ENCODE measurements around the gene DNAH10. TPM values are rescaled to one million over a fixed set of nuclear protein-coding genes. Genes with fewer than 3 reads are reported as not detected.

The DNAH10 gene
- total and polyA plus RNA-seq, 2 of the 4 experiments (the other 2 are of a cell fraction) = 0.18 to 0.22 TPM

- H3K9ac ChIP-seq (ENCODE audit: low read depth, low read length) = no peak overlapping the region
- in situ Hi-C loops (cut with MboI; ENCODE audit: low sequenced_read_pairs) = no loop called here
- H2AFZ ChIP-seq (replicated peaks; ENCODE audit: low read length, poor library complexity) = no peak overlapping the region
- H4K20me1 ChIP-seq (ENCODE audit: insufficient read depth, low read length) = no peaks in the 10 kb centered on the region
- no peaks in the 10 kb centered on the region; the same call in 1 of the 2 replicates for H3K9me3 ChIP-seq (ENCODE audit: control insufficient read depth, insufficient read depth, low read length)
- intact Hi-C loops (cut with micrococcal nuclease) = no loop called here
- H3K27me3 ChIP-seq (ENCODE audit: control insufficient read depth, insufficient read depth, low read length) = no peaks in the 10 kb centered on the region
- peaks cover 6% of the 10 kb centered on the region for H3K4me1 ChIP-seq (ENCODE audit: control insufficient read depth, insufficient read depth, low read length)
- no peak overlapping the region for H2BK15ac ChIP-seq (ENCODE audit: low read depth, low read length)
- peaks cover 0 to 6% of the 10 kb centered on the region in 2 experiments; a peak in 1 of 4 replicates for H3K79me1 ChIP-seq (ENCODE audit: low read depth in 1 of 2, low read length in 2 of 2)
- H2BK20ac ChIP-seq (ENCODE audit: low read depth, low read length) = no peak overlapping the region
- POLR2A ChIA-PET (ENCODE audit: unreplicated experiment) = no interaction called here
- ATAC-seq (ENCODE audit: low read depth) (no peak; the same call in 1 of the 2 replicates), DNase-seq (peak; percentile 28)
- H2BK120ac ChIP-seq (ENCODE audit: low read depth, low read length) = no peak overlapping the region
- no peak for TF ChIP-seq MXI1 (IDR thresholded peaks at IDR 0.05; ENCODE audit: borderline replicate concordance, low read depth, low read length)
- TF ChIP-seq, protein P1, sequence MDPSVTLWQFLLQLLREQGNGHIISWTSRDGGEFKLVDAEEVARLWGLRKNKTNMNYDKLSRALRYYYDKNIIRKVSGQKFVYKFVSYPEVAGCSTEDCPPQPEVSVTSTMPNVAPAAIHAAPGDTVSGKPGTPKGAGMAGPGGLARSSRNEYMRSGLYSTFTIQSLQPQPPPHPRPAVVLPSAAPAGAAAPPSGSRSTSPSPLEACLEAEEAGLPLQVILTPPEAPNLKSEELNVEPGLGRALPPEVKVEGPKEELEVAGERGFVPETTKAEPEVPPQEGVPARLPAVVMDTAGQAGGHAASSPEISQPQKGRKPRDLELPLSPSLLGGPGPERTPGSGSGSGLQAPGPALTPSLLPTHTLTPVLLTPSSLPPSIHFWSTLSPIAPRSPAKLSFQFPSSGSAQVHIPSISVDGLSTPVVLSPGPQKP (IDR thresholded peaks at IDR 0.05; ENCODE audit: borderline replicate concordance, low read depth, low read length) = no peak
- no peak for TF ChIP-seq POLR2A (IDR thresholded peaks at IDR 0.05; ENCODE audit: low read depth, low read length)
- TF ChIP-seq RAD21 (IDR thresholded peaks at IDR 0.05; ENCODE audit: low read length) = no peak
- 0 out of 2 replicates have a peak, but pooled peaks have one; percentile 11 for TF ChIP-seq CEBPB (IDR thresholded peaks at IDR 0.05; ENCODE audit: low read depth, low read length)
- no peak for TF ChIP-seq RFX5 (IDR thresholded peaks at IDR 0.05; ENCODE audit: low read depth, low read length)
- TF ChIP-seq BHLHE40 (IDR thresholded peaks at IDR 0.05; ENCODE audit: low read depth, low read length) = no peak
- no peak for TF ChIP-seq FOS (IDR thresholded peaks at IDR 0.05; ENCODE audit: low read depth, low read length)
- no peak overlapping the region for H3K27ac ChIP-seq (ENCODE audit: insufficient read depth, low read length)
- CTCF ChIA-PET = no interaction called here
- H3K18ac ChIP-seq (ENCODE audit: low read depth, low read length) = no peak overlapping the region
- no peak overlapping the region for H4K5ac ChIP-seq (ENCODE audit: low read depth, low read length)
- BruUV-seq (replicated peaks) = no TSS peak
- no peak overlapping the region for H2AK5ac ChIP-seq (ENCODE audit: low read depth, low read length)
- no peak overlapping the region for H2AK9ac ChIP-seq (replicated peaks; ENCODE audit: low read depth, low read length, poor library complexity)
- peaks cover 6% of the 10 kb centered on the region; the same call in 1 of the 2 replicates for H3K9me1 ChIP-seq (ENCODE audit: insufficient read depth, low read length)
- H4K91ac ChIP-seq (ENCODE audit: insufficient read depth, low read depth, low read length) = no peak overlapping the region
- no peak overlapping the region for H3K4me2 ChIP-seq (ENCODE audit: low read depth, low read length)
- dilution Hi-C loops (cut with HindIII; ENCODE audit: low sequenced_read_pairs, unreplicated experiment) = no loop called here
- H2BK5ac ChIP-seq (ENCODE audit: low read depth, low read length, poor library complexity, severe bottlenecking) = no peak overlapping the region
- no peak overlapping the region for H3K56ac ChIP-seq (ENCODE audit: extremely low read depth, insufficient read depth, low read length)
- no peak overlapping the region for H3K4me3 ChIP-seq (ENCODE audit: insufficient read depth, low read depth, low read length)
- no peak overlapping the region for H3K14ac ChIP-seq (replicated peaks; ENCODE audit: low read depth, low read length)
- H3K36me3 ChIP-seq (ENCODE audit: control insufficient read depth, insufficient read depth, low read length) = peaks cover 23% of the 10 kb centered on the region; the same call in 1 of the 2 replicates
- WGBS, 2 experiments (ENCODE audit: extremely low coverage in 2 of 2, insufficient read length in 1 of 2) = 67% methylated on average over 4 of the region's 9 CpGs; no CpG with 5 or more reads in 1 of the 2 experiments
- H3K4ac ChIP-seq (ENCODE audit: low read depth, low read length) = no peak overlapping the region
- H3K23ac ChIP-seq (ENCODE audit: low read depth, low read length) = no peak overlapping the region
- no peak overlapping the region for H4K8ac ChIP-seq (ENCODE audit: low read depth in 2 of 2, low read length in 2 of 2)
Measured at GRCh38 chr12:123934829-123935228, 172.7 kb downstream of the DNAH10 start.
